ENCODE results near the gene CMTR1.

CMTR1 gene

DNA sequence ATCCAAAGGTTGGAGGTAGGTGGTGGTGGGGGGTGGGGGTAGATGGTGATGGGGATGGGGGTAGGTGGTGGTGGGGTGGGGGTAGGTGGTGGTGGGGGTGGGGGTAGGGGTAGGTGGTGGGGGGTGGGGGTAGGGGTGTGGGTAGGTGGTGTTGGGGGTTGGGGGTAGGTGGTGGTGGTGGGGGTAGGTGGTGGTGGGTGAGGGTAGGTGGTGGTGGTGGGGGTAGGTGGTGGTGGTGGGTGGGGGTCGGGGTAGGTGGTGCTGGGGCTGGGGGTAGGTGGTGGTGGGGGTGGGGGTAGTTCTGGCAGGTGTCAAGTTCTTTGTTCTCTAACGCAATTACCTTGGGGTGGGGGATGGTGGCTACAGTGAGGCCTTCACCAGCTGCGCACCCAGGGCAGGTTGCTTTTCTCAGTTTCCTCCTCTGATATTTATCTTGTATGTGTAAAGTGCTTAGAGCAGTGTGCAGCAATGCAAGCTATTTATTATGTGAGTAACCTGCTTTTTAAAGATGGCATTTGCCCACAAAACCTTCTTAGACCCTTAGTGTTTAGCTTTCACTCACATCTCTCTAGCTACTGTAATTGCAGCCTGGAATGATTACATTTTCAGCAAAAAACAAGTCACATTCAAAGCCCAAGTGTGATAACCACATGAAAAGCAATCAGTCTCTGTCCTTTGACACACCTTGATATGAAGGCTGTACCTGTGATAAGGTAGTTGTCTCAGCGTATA is 74.8 kb downstream of the CMTR1 start:
- Histone ChIP-seq H3K9ac (ENCODE audit: low read length in 5 of 5) (no peak overlapping the region), H3K9me3 (ENCODE audit: control insufficient read depth in 5 of 5, low read length in 5 of 5) (no peaks in the 10 kb centered on the region), H3K27me3 (ENCODE audit: control insufficient read depth in 5 of 5, insufficient read depth in 4 of 5, low read length in 5 of 5) (peaks cover 14 to 17% (median 16%) of the 10 kb centered on the region in 5 donors), H3K36me3 (ENCODE audit: control insufficient read depth in 5 of 5, insufficient read depth in 5 of 5, low read length in 5 of 5) (no peaks in the 10 kb centered on the region), H3K4me3 (ENCODE audit: low read depth in 1 of 5, low read length in 5 of 5) (no peak overlapping the region), H3K4me1 (ENCODE audit: control insufficient read depth in 5 of 5, insufficient read depth in 5 of 5, low read length in 5 of 5) (no peaks in the 10 kb centered on the region), H3K27ac (ENCODE audit: low read depth, low read length) (no peak overlapping the region)

DNA sequence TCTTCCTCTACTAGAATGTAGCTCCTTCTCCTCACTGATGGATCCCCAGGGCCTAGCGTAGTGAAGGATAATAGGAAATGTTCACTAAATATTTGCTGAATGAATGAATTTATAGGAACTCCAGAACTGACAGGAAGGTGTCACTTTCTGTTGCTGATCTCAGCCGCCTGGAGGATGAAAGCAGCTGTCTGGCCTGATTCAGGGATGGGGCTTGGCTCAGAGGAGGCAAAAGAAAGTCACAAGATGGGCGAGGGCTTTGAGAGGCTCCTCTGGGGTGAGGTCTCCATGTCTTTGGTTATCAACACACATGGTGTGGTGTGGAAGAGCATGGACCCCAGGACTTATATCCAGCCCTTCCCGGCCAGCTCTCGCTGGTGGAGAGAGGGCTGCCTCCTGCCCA is 78.2 kb downstream of the CMTR1 start:
- H3K27ac ChIP-seq (ENCODE audit: low read depth, low read length) = no peak overlapping the region
- no peak overlapping the region for H3K4me3 ChIP-seq (ENCODE audit: low read depth in 1 of 5, low read length in 5 of 5)
- no peak overlapping the region for H3K9ac ChIP-seq (ENCODE audit: low read length in 5 of 5)
- peaks cover 18 to 33% (median 27%) of the 10 kb centered on the region in 5 donors for H3K27me3 ChIP-seq (ENCODE audit: control insufficient read depth in 5 of 5, insufficient read depth in 4 of 5, low read length in 5 of 5)
- no peaks in the 10 kb centered on the region for H3K36me3 ChIP-seq (ENCODE audit: control insufficient read depth in 5 of 5, insufficient read depth in 5 of 5, low read length in 5 of 5)
- H3K4me1 ChIP-seq (ENCODE audit: control insufficient read depth in 5 of 5, insufficient read depth in 5 of 5, low read length in 5 of 5) = peaks cover 0 to 6% (median 5%) of the 10 kb centered on the region in 5 donors
- H3K9me3 ChIP-seq (ENCODE audit: control insufficient read depth in 5 of 5, low read length in 5 of 5) = no peaks in the 10 kb centered on the region

DNA sequence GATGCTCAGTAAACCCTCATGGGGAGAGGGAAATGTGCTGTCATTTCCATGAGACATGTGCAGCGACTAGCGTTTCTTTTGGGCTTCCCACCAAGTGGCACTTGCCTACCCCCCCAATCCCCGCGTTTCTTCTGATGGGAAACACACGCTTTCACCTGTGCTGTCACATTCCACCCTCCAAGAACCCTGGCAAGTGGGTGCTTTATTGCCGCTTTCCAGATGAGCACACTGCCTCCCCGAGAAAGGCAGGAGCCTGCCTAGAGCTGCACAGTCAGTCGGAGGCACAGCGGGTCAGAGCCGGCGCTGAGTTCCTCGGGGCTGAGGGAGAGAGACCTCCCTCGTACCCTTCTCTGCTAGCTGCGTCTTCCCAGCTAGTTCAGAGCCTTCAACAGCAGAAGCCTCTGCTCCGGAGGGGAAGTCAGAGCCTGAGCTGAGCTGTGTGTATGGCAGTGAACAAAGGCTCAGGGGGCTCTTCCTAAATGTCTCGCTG is 78.9 kb downstream of the CMTR1 start:
- H3K36me3 ChIP-seq (ENCODE audit: control insufficient read depth in 5 of 5, insufficient read depth in 5 of 5, low read length in 5 of 5) = no peaks in the 10 kb centered on the region
- H3K9me3 ChIP-seq (ENCODE audit: control insufficient read depth in 5 of 5, low read length in 5 of 5) = no peaks in the 10 kb centered on the region
- no peak overlapping the region for H3K4me3 ChIP-seq (ENCODE audit: low read depth in 1 of 5, low read length in 5 of 5)
- H3K27ac ChIP-seq (ENCODE audit: low read depth, low read length) = no peak overlapping the region
- no peak overlapping the region for H3K9ac ChIP-seq (ENCODE audit: low read length in 5 of 5)
- H3K27me3 ChIP-seq (ENCODE audit: control insufficient read depth in 5 of 5, insufficient read depth in 4 of 5, low read length in 5 of 5) = peaks cover 18 to 37% (median 27%) of the 10 kb centered on the region in 5 donors
- peaks cover 0 to 12% (median 10%) of the 10 kb centered on the region in 5 donors for H3K4me1 ChIP-seq (ENCODE audit: control insufficient read depth in 5 of 5, insufficient read depth in 5 of 5, low read length in 5 of 5)

DNA sequence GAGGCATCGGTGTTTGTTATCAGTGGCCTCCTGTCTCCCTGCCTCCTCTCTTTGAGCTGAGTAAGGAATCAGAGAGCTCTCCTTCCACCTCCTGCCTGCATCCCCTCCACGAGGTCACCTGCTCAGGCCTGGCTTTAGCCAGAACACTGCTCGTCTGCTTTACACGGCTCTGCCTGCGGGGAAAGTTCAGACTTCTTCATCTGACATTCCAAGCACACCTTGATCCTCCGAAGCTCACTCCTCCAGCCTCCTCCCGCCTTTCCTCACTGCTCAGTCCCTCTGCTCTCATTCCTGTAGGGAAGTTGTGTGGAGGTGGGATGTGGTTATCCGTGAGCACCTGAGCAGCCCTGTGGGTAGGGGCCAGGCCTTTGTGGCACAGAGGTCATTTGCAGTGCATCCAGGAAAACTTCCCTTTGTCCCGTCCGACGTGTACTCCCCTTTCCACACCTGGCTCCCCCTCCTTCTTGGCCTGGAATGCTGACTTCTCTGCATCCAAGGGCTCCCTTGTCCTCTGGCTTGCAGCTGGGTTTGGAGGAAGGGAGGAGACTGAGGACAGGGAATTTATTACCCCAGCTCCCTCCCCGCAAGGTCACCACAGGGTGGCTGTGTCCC is 79.5 kb downstream of the CMTR1 start:
- no peaks in the 10 kb centered on the region for H3K9me3 ChIP-seq (ENCODE audit: control insufficient read depth in 5 of 5, low read length in 5 of 5)
- H3K27ac ChIP-seq (ENCODE audit: low read depth, low read length) = no peak overlapping the region
- no peak overlapping the region for H3K4me3 ChIP-seq (ENCODE audit: low read depth in 1 of 5, low read length in 5 of 5)
- H3K9ac ChIP-seq (ENCODE audit: low read length in 5 of 5) = no peak overlapping the region
- peaks cover under 1 to 18% (median 14%) of the 10 kb centered on the region in 5 donors for H3K4me1 ChIP-seq (ENCODE audit: control insufficient read depth in 5 of 5, insufficient read depth in 5 of 5, low read length in 5 of 5)
- H3K27me3 ChIP-seq (ENCODE audit: control insufficient read depth in 5 of 5, insufficient read depth in 4 of 5, low read length in 5 of 5) = peaks cover 18 to 37% (median 27%) of the 10 kb centered on the region in 5 donors
- H3K36me3 ChIP-seq (ENCODE audit: control insufficient read depth in 5 of 5, insufficient read depth in 5 of 5, low read length in 5 of 5) = no peaks in the 10 kb centered on the region

DNA sequence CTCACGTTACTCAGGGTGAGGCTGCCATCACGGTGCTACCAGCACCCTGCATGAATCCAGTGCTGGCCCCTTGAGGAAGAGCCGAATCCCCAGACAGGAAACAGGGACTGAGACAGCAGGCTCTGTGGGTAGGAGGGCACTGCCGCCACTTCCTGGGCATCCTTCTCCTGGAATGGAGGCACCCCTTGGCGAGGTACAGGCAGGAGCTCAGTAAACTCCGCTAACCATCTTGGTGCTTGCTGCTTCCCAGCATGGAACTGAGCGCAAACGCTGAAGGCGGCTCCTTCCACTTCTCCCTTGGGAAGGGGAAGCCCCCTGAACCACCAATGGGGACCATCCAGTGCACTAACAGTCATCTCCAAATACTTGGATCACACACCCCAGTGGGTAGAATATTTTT is 80.1 kb downstream of the CMTR1 start:
- Histone ChIP-seq H3K4me1 (ENCODE audit: control insufficient read depth in 5 of 5, insufficient read depth in 5 of 5, low read length in 5 of 5) (peaks cover 3 to 20% (median 14%) of the 10 kb centered on the region in 5 donors), H3K9me3 (ENCODE audit: control insufficient read depth in 5 of 5, low read length in 5 of 5) (no peaks in the 10 kb centered on the region), H3K4me3 (ENCODE audit: low read depth in 1 of 5, low read length in 5 of 5) (no peak overlapping the region), H3K27me3 (ENCODE audit: control insufficient read depth in 5 of 5, insufficient read depth in 4 of 5, low read length in 5 of 5) (peaks cover 18 to 37% (median 27%) of the 10 kb centered on the region in 5 donors), H3K36me3 (ENCODE audit: control insufficient read depth in 5 of 5, insufficient read depth in 5 of 5, low read length in 5 of 5) (no peaks in the 10 kb centered on the region), H3K27ac (ENCODE audit: low read depth, low read length) (no peak overlapping the region), H3K9ac (ENCODE audit: low read length in 5 of 5) (no peak overlapping the region)

DNA sequence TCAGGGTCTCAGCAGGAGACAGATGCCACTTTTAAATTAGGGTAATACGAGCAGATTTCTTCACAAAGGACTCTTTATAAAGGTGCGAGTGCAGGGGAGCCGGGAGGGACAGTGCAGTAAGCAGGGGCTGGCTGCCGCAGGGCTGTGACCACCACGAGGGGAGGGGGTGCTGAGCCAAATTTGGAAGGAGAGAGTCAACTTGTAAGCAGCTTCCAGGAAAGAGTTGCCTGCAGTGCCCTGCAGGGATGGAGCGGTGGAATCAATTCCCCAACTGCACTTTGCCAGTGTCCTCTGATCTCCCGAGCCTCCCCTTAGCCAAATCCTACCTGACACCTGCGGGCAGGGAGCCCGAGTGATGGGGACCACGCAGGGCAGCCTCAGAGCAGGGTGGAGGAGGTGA is 80.6 kb downstream of the CMTR1 start:
- H3K36me3 ChIP-seq (ENCODE audit: control insufficient read depth in 5 of 5, insufficient read depth in 5 of 5, low read length in 5 of 5) = no peaks in the 10 kb centered on the region
- H3K4me1 ChIP-seq (ENCODE audit: control insufficient read depth in 5 of 5, insufficient read depth in 5 of 5, low read length in 5 of 5) = peaks cover 3 to 20% (median 14%) of the 10 kb centered on the region in 5 donors
- H3K4me3 ChIP-seq (ENCODE audit: low read depth in 1 of 5, low read length in 5 of 5) = no peak overlapping the region
- H3K27ac ChIP-seq (ENCODE audit: low read depth, low read length) = no peak overlapping the region
- H3K9ac ChIP-seq (ENCODE audit: low read length in 5 of 5) = no peak overlapping the region
- peaks cover 18 to 37% (median 27%) of the 10 kb centered on the region in 5 donors for H3K27me3 ChIP-seq (ENCODE audit: control insufficient read depth in 5 of 5, insufficient read depth in 4 of 5, low read length in 5 of 5)
- no peaks in the 10 kb centered on the region for H3K9me3 ChIP-seq (ENCODE audit: control insufficient read depth in 5 of 5, low read length in 5 of 5)

DNA sequence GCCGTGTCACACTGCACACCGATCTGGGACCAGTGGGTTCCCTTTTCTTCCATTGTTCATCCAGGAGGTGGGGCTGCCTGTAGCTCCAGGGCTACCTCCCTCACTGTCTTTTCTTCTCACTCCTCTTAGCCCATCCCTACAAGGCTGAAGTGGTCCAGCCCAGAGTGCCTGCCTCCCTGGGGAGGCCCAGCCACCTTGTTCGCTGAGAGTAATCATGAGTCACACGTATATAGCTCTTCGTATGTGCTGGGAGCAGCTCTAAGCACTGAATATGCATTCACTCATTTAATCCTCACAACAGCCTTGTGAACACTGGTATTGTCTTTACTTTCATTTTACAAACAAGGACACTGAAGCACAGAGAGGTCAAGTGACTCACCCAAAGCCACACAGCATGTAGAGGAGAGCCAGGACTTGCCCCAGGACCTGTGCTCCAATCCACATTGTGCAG is 81.3 kb downstream of the CMTR1 start:
- Histone ChIP-seq H3K36me3 (ENCODE audit: control insufficient read depth in 5 of 5, insufficient read depth in 5 of 5, low read length in 5 of 5) (no peaks in the 10 kb centered on the region), H3K4me1 (ENCODE audit: control insufficient read depth in 5 of 5, insufficient read depth in 5 of 5, low read length in 5 of 5) (peaks cover 3 to 20% (median 14%) of the 10 kb centered on the region in 5 donors), H3K27me3 (ENCODE audit: control insufficient read depth in 5 of 5, insufficient read depth in 4 of 5, low read length in 5 of 5) (peaks cover 18 to 37% (median 27%) of the 10 kb centered on the region in 5 donors), H3K9me3 (ENCODE audit: control insufficient read depth in 5 of 5, low read length in 5 of 5) (no peaks in the 10 kb centered on the region), H3K27ac (ENCODE audit: low read depth, low read length) (no peak overlapping the region), H3K4me3 (ENCODE audit: low read depth in 1 of 5, low read length in 5 of 5) (no peak overlapping the region), H3K9ac (ENCODE audit: low read length in 5 of 5) (no peak overlapping the region)

DNA sequence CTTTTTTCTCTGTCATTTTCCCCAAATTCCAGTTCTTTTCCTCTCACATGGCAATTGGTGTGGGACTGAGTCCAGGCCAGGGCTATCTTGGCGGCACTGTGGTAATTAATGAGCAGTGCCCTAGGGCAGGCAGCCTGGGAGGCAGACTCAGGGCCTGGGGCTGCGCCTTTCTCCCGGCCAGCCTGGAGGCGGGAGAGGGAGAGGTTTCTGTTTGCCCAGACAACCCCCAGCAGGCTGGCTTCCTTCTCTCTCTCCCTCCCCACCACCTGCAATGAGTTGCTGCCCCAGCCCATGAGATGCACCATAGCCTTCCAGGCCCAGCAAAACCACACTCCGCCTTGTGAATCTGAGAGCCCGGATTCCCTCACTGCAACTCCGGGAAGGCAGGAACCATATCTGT is 81.8 kb downstream of the CMTR1 start:
- no peaks in the 10 kb centered on the region for H3K36me3 ChIP-seq (ENCODE audit: control insufficient read depth in 5 of 5, insufficient read depth in 5 of 5, low read length in 5 of 5)
- H3K4me3 ChIP-seq (ENCODE audit: low read depth in 1 of 5, low read length in 5 of 5) = no peak overlapping the region
- H3K27ac ChIP-seq (ENCODE audit: low read depth, low read length) = no peak overlapping the region
- H3K4me1 ChIP-seq (ENCODE audit: control insufficient read depth in 5 of 5, insufficient read depth in 5 of 5, low read length in 5 of 5) = peaks cover 3 to 20% (median 14%) of the 10 kb centered on the region in 5 donors
- no peak overlapping the region for H3K9ac ChIP-seq (ENCODE audit: low read length in 5 of 5)
- H3K27me3 ChIP-seq (ENCODE audit: control insufficient read depth in 5 of 5, insufficient read depth in 4 of 5, low read length in 5 of 5) = peaks cover 18 to 37% (median 27%) of the 10 kb centered on the region in 5 donors
- H3K9me3 ChIP-seq (ENCODE audit: control insufficient read depth in 5 of 5, low read length in 5 of 5) = no peaks in the 10 kb centered on the region

DNA sequence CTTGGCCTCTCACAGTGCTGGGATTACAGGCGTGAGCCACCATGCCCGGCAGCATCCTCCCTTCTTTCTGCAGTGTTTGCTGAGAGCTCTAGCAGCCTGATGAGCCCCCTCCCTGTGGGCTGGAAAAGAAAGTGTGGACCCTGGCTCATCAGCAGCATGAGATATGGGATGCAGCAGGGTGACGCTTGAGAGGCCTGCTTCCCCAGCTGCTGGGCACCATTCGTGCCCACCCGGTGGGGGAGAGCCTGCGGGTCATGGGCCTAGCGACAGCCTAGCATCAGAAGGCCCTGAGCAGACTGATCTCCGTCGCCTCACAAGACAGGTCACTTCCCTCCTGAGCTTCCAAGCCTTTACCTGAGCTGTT is 82.7 kb downstream of the CMTR1 start:
- Histone ChIP-seq H3K27ac (ENCODE audit: low read depth, low read length) (no peak overlapping the region), H3K4me1 (ENCODE audit: control insufficient read depth in 5 of 5, insufficient read depth in 5 of 5, low read length in 5 of 5) (peaks cover 3 to 20% (median 14%) of the 10 kb centered on the region in 5 donors), H3K36me3 (ENCODE audit: control insufficient read depth in 5 of 5, insufficient read depth in 5 of 5, low read length in 5 of 5) (no peaks in the 10 kb centered on the region), H3K27me3 (ENCODE audit: control insufficient read depth in 5 of 5, insufficient read depth in 4 of 5, low read length in 5 of 5) (peaks cover 18 to 38% (median 28%) of the 10 kb centered on the region in 5 donors), H3K4me3 (ENCODE audit: low read depth in 1 of 5, low read length in 5 of 5) (no peak overlapping the region), H3K9ac (ENCODE audit: low read length in 5 of 5) (no peak overlapping the region), H3K9me3 (ENCODE audit: control insufficient read depth in 5 of 5, low read length in 5 of 5) (no peaks in the 10 kb centered on the region)
